HepG2 (cell line): Measurements from ENCODE around the gene NLRC3. TPM values are rescaled to one million over a fixed set of nuclear protein-coding genes. Genes with fewer than 3 reads are reported as not detected.

Experiments used
- ATAC-seq: fragments of 200-7000 bp; cut with Tn5 transposase; 3 replicates; pipeline ENCODE4 v1.9.1; 2020; ENCODE audit warnings: mild to moderate bottlenecking, moderate library complexity
- BruUV-seq: library from RNA; stranded (reverse); fragments of 400-500 nt; replicated peaks from 2 replicates; lab custom pipeline; 2021; lab: Mats Ljungman, UMichigan
- CTCF ChIA-PET: fragments of 300-600 bp; formaldehyde crosslinking; extraction: SDS; loops from one replicate; lab custom pipeline; 2021; ENCODE audit warnings: low total read pairs, inconsistent platforms, low intra/inter-chr PET ratio; lab: Yijun Ruan, JAX
- POLR2A ChIA-PET: fragments of 350-600 bp; sonication (Branson Sonifier 250); formaldehyde crosslinking; loops from one replicate; lab custom pipeline; 2020; ENCODE audit warnings: antibody characterized with exemption, inconsistent platforms; lab: Yijun Ruan, JAX
- DNase-seq: peaks from one replicate; pipeline ENCODE4 v3.0.0-alpha.2; 2015; ENCODE audit warnings: low spot score
- FAIRE-seq: peaks from 3 replicates; lab custom pipeline; 2011; peaks lifted over from hg19 to GRCh38; lab: Jason Lieb, UNC
- H2AFZ ChIP-seq: one replicate; pipeline ENCODE4 v1.6.1; 2011; ENCODE audit warnings: low read length, inconsistent platforms
- H3K27ac ChIP-seq: fragments of 300-600 bp; 3 replicates; pipeline ENCODE4 v1.8.0; 2011; ENCODE audit warnings: mixed run types, mild to moderate bottlenecking, mixed read lengths, low read length, inconsistent platforms; ENCODE audit not compliant: insufficient read depth; ENCODE audit errors: extremely low read length
- H3K27me3 ChIP-seq, 2 experiments: fragments of 200-600 bp in 1 of 2; 2 replicates in 1 of 2; 3 replicates in 1 of 2; pipeline versions ENCODE4 v1.6.0 to v1.8.0; 2011; ENCODE audit warnings: low read length in 2 of 2, mild to moderate bottlenecking in 2 of 2, moderate library complexity in 2 of 2, inconsistent platforms in 1 of 2; ENCODE audit not compliant: insufficient read depth in 2 of 2, control insufficient read depth in 1 of 2
- H3K36me3 ChIP-seq, 2 experiments: fragments of 200-600 bp in 1 of 2; replicated peaks in 1 of 2; 2 replicates in 1 of 2; 3 replicates in 1 of 2; pipeline versions ENCODE4 v1.5.1 to v1.8.0; 2011; ENCODE audit warnings: low read length in 2 of 2, inconsistent platforms in 1 of 2; ENCODE audit not compliant: insufficient read depth in 2 of 2, control insufficient read depth in 1 of 2
- H3K4me1 ChIP-seq: 2 replicates; pipeline ENCODE4 v1.5.1; 2012; ENCODE audit warnings: low read length, inconsistent platforms; ENCODE audit not compliant: insufficient read depth
- H3K4me2 ChIP-seq: 2 replicates; pipeline ENCODE4 v1.6.0; 2011; ENCODE audit warnings: low read depth, low read length, inconsistent platforms
- H3K4me3 ChIP-seq, 3 experiments: fragments of 200-600 bp in 1 of 3; sonication (generic), shearing (Covaris generic) in 1 of 3; replicated peaks in 1 of 3; 2 replicates each; pipeline ENCODE4 v1.5.1; 2011 to 2016; ENCODE audit warnings: low read length in 3 of 3, inconsistent platforms in 2 of 3, low read depth in 2 of 3, mild to moderate bottlenecking in 2 of 3, control low read depth in 1 of 3, mixed read lengths in 1 of 3; ENCODE audit not compliant: insufficient read depth in 1 of 3
- H3K79me2 ChIP-seq: one replicate; pipeline ENCODE4 v1.6.1; 2011; ENCODE audit warnings: low read length, inconsistent platforms; ENCODE audit not compliant: insufficient read depth
- H3K9ac ChIP-seq: 2 replicates; pipeline ENCODE4 v1.6.0; 2011; ENCODE audit warnings: mild to moderate bottlenecking, low read depth, low read length, inconsistent platforms; ENCODE audit not compliant: insufficient read depth
- H3K9me3 ChIP-seq: 2 replicates; pipeline ENCODE4 v1.5.1; 2012; ENCODE audit warnings: mild to moderate bottlenecking, low read length
- H4K20me1 ChIP-seq: 2 replicates; pipeline ENCODE4 v1.6.0; 2011; ENCODE audit warnings: inconsistent platforms, mild to moderate bottlenecking, low read length, moderate library complexity; ENCODE audit not compliant: insufficient read depth
- BATF2 ChIP-seq: sonication (generic); formaldehyde crosslinking; IDR thresholded peaks from 2 replicates; pipeline ENCODE4 v1.8.0; 2022; ENCODE audit warnings: mild to moderate bottlenecking, missing genetic modification reagents, moderate library complexity
- BRF2 ChIP-seq: sonication (generic); formaldehyde crosslinking; IDR thresholded peaks from 2 replicates; pipeline ENCODE4 v1.8.1; 2022; ENCODE audit warnings: mild to moderate bottlenecking, missing genetic modification reagents
- CBX1 ChIP-seq: IDR thresholded peaks from one replicate; pipeline ENCODE4 v1.6.1; 2016; ENCODE audit warnings: antibody characterized with exemption, low read depth
- CREM ChIP-seq, 2 experiments: sonication (generic) in 1 of 2; formaldehyde crosslinking in 1 of 2; IDR thresholded peaks; 2 replicates each; pipeline versions ENCODE4 v1.4.0 to v1.6.1; 2016 to 2020; ENCODE audit warnings: antibody characterized with exemption in 1 of 2, mild to moderate bottlenecking in 1 of 2, missing genetic modification reagents in 1 of 2
- FIP1L1 ChIP-seq: fragments of 200-400 bp; formaldehyde crosslinking; IDR thresholded peaks from 2 replicates; pipeline ENCODE4 v1.6.1; 2018; ENCODE audit warnings: low read depth, mild to moderate bottlenecking, low read length, moderate library complexity, borderline replicate concordance; ENCODE audit not compliant: insufficient read depth
- HCFC1 ChIP-seq: fragments of 150-350 bp; IDR thresholded peaks from 2 replicates; pipeline ENCODE4 v1.6.1; 2014; ENCODE audit warnings: low read depth, low read length
- HMGA1 ChIP-seq: sonication (generic); formaldehyde crosslinking; conservative IDR thresholded peaks from 2 replicates; pipeline ENCODE4 v1.4.0; 2020; ENCODE audit warnings: missing genetic modification reagents
- HNRNPUL1 ChIP-seq: fragments of 200-400 bp; formaldehyde crosslinking; IDR thresholded peaks from 2 replicates; pipeline ENCODE4 v1.6.1; 2017; ENCODE audit warnings: low read depth, mild to moderate bottlenecking, low read length, moderate library complexity
- JARID2 ChIP-seq: sonication (generic); formaldehyde crosslinking; IDR thresholded peaks from 2 replicates; pipeline ENCODE4 v1.8.1; 2023; ENCODE audit warnings: missing genetic modification reagents, inconsistent platforms; ENCODE audit not compliant: insufficient replicate concordance
- JUND ChIP-seq: sonication (generic); formaldehyde crosslinking; IDR thresholded peaks from 2 replicates; pipeline ENCODE4 v1.8.0; 2022; ENCODE audit warnings: mild to moderate bottlenecking, missing genetic modification reagents
- KDM4B ChIP-seq: sonication (generic); formaldehyde crosslinking; IDR thresholded peaks from 2 replicates; pipeline ENCODE4 v1.4.0; 2020; ENCODE audit warnings: missing genetic modification reagents
- RELA ChIP-seq: sonication (generic); formaldehyde crosslinking; IDR thresholded peaks from 2 replicates; pipeline ENCODE4 v1.4.0; 2020; ENCODE audit warnings: missing genetic modification reagents
- RFX5 ChIP-seq: IDR thresholded peaks from 2 replicates; pipeline ENCODE4 v1.6.1; 2011; ENCODE audit warnings: low read depth, low read length, improper control_type of control experiment
- SNAI1 ChIP-seq: sonication (generic); formaldehyde crosslinking; IDR thresholded peaks from 2 replicates; pipeline ENCODE4 v1.5.0; 2020; ENCODE audit warnings: mild to moderate bottlenecking, missing genetic modification reagents, borderline replicate concordance
- ZBTB1 ChIP-seq: sonication (generic); formaldehyde crosslinking; IDR thresholded peaks from 2 replicates; pipeline ENCODE4 v1.4.0; 2020; ENCODE audit warnings: missing genetic modification reagents, borderline replicate concordance
- ZC3H4 ChIP-seq: sonication (generic); formaldehyde crosslinking; IDR thresholded peaks from 2 replicates; pipeline ENCODE4 v1.4.0; 2020; ENCODE audit warnings: missing genetic modification reagents, borderline replicate concordance
- ZNF18 ChIP-seq: sonication (generic); formaldehyde crosslinking; IDR thresholded peaks from 2 replicates; pipeline ENCODE4 v1.8.0; 2022; ENCODE audit warnings: mild to moderate bottlenecking, missing genetic modification reagents; ENCODE audit not compliant: insufficient replicate concordance
- ZNF34 ChIP-seq: sonication (generic); formaldehyde crosslinking; IDR thresholded peaks from 2 replicates; pipeline ENCODE4 v1.4.0; 2020; ENCODE audit warnings: mild to moderate bottlenecking, missing genetic modification reagents, borderline replicate concordance
- ZNF879 ChIP-seq: sonication (generic); formaldehyde crosslinking; IDR thresholded peaks from 2 replicates; pipeline ENCODE4 v1.8.1; 2023; ENCODE audit warnings: missing genetic modification reagents
- WGBS: methylation state at CpG from one replicate; pipeline ENCODE4 v1.1.6; 2017; ENCODE audit warnings: low lambda C conversion rate; 5-methylcytosine and 5-hydroxymethylcytosine counted together
- in situ Hi-C: cut with HindIII; loops from 2 replicates; pipeline ENCODE4 v1.10.0; 2017; ENCODE audit warnings: low pct_unique_long_range_greater_than_20kb; ENCODE audit not compliant: extremely low pct_ligation_motif_present
- intact Hi-C: fragments of 100-400 bp; cut with micrococcal nuclease; formaldehyde crosslinking; loops from one replicate; pipeline ENCODE4 v1.10.0; 2022; ENCODE audit not compliant: unreplicated experiment
- polyA plus RNA-seq, 8 experiments: library from polyadenylated mRNA; depleted of rRNA in 3 of 8; stranded (reverse) in 7 of 8; unstranded in 1 of 8; fragments of >200 nt; fragmentation: Illumina TruSeq in 4 of 8; extraction: Trizol in 4 of 8; gene quantifications; 2 replicates each; pipeline versions ENCODE4 v1.2.1 to v1.2.3, GENCODE V29; 2011 to 2016; ENCODE audit warnings: low read depth in 4 of 8, missing spikeins in 1 of 8, mixed read lengths in 1 of 8; ENCODE audit not compliant: insufficient read depth in 1 of 8
- total RNA-seq, 5 experiments: library from RNA; depleted of rRNA; stranded (reverse); fragments of >200 nt; fragmentation: Illumina TruSeq; extraction: Trizol; gene quantifications; 2 replicates each; pipeline ENCODE4 v1.2.3, GENCODE V29; 2016; ENCODE audit warnings: low read depth in 1 of 5
- TF ChIP-seq, protein P1 (sequence below): sonication (generic); formaldehyde crosslinking; IDR thresholded peaks from 2 replicates; pipeline ENCODE4 v1.8.1; 2023; ENCODE audit warnings: mild to moderate bottlenecking, missing genetic modification reagents

The NLRC3 gene
- total and polyA plus RNA-seq, 2 of the 13 experiments (the other 11 are each of a cell fraction or from before 2014, with no cell fraction given): not detected

- no peak for TF ChIP-seq BATF2
- TF ChIP-seq, protein P1, sequence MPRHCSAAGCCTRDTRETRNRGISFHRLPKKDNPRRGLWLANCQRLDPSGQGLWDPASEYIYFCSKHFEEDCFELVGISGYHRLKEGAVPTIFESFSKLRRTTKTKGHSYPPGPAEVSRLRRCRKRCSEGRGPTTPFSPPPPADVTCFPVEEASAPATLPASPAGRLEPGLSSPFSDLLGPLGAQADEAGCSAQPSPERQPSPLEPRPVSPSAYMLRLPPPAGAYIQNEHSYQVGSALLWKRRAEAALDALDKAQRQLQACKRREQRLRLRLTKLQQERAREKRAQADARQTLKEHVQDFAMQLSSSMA: no peak
- no peak for TF ChIP-seq RFX5
- no peak for TF ChIP-seq CREM (IDR thresholded peaks at IDR 0.05)
- TF ChIP-seq CREM (CRISPR knock-in tag; IDR thresholded peaks at IDR 0.05): no peak
Observed at GRCh38 chr16:3601614-3602319, 24.6 kb upstream of the NLRC3 start (continued).

GRCh38 chr16:3599922-3600321, 22.7 kb upstream of the NLRC3 start:
- no peak for FAIRE-seq
- intact Hi-C loops: no loop called here
- H3K4me2 ChIP-seq: no peak overlapping the region
- TF ChIP-seq JUND (CRISPR knock-in tag) (no peak), HMGA1 (no peak), FIP1L1 (no peak), KDM4B (CRISPR knock-in tag) (no peak), ZBTB1 (no peak), HNRNPUL1 (no peak), ZC3H4 (no peak), RELA (CRISPR knock-in tag) (no peak), BRF2 (CRISPR knock-in tag) (no peak), ZNF879 (CRISPR knock-in tag) (no peak), ZNF18 (CRISPR knock-in tag) (no peak), ZNF34 (no peak), HCFC1 (no peak), SNAI1 (CRISPR knock-in tag) (no peak), CBX1 (no peak), JARID2 (no peak)

More at GRCh38 chr16:3599922-3600321, 22.7 kb upstream of the NLRC3 start:
- Histone ChIP-seq H3K27ac (no peak overlapping the region), H3K27me3 (no peaks in the 10 kb centered on the region), H4K20me1 (no peaks in the 10 kb centered on the region; the same call in 1 of the 2 replicates), H2AFZ (no peak overlapping the region), H3K9me3 (peaks cover 6% of the 10 kb centered on the region), H3K36me3 (peaks cover 0 to 7% of the 10 kb centered on the region in 2 experiments; a peak in 1 of 5 replicates), H3K9ac (no peak overlapping the region), H3K79me2 (no peaks in the 10 kb centered on the region), H3K4me3 (no peak overlapping the region), H3K4me1 (peaks cover 42% of the 10 kb centered on the region)
- DNase-seq (no peak), ATAC-seq (no peak)
- 95% methylated on average over 4 of the region's 4 CpGs for WGBS
- in situ Hi-C loops: no loop called here
- ChIA-PET POLR2A (no interaction called here), CTCF (no interaction called here)
- no TSS peak for BruUV-seq
